ENCODE results near the gene MAGI2.
"Not testable (repeated sequence)": the region's sequence is repeated elsewhere in the genome, so short reads cannot be mapped to it uniquely, and the experiment has no call there.

MAGI2 gene

GRCh38 chr7:78261739-78262138 lies 1191.7 kb downstream of the MAGI2 start:
- no peaks in the 10 kb centered on the region for H3K9me3 Mint-ChIP-seq
- no peaks in the 10 kb centered on the region for H3K36me3 Mint-ChIP-seq (ENCODE audit: low read depth)
- H3K27ac Mint-ChIP-seq, result no peak overlapping the region
- no peaks in the 10 kb centered on the region for H3K4me1 Mint-ChIP-seq
- no peaks in the 10 kb centered on the region for H3K27me3 Mint-ChIP-seq
- no peak for DNase-seq
- H3K4me3 Mint-ChIP-seq, result no peak overlapping the region
- ATAC-seq, result no peak

GRCh38 chr7:78261302-78261701 lies 1192.2 kb downstream of the MAGI2 start:
- H3K4me3 Mint-ChIP-seq, result no peak overlapping the region
- H3K27ac Mint-ChIP-seq, result no peak overlapping the region
- no peaks in the 10 kb centered on the region for H3K36me3 Mint-ChIP-seq (ENCODE audit: low read depth)
- H3K27me3 Mint-ChIP-seq, result no peaks in the 10 kb centered on the region
- ATAC-seq (no peak), DNase-seq (no peak)
- no peaks in the 10 kb centered on the region for H3K4me1 Mint-ChIP-seq
- H3K9me3 Mint-ChIP-seq, result no peaks in the 10 kb centered on the region

- H3K4me3 Mint-ChIP-seq, result no peak overlapping the region
- no peak overlapping the region for H3K27ac Mint-ChIP-seq
- no peaks in the 10 kb centered on the region for H3K27me3 Mint-ChIP-seq
- H3K4me1 Mint-ChIP-seq, result no peaks in the 10 kb centered on the region
- H3K9me3 Mint-ChIP-seq, result no peaks in the 10 kb centered on the region
- H3K36me3 Mint-ChIP-seq (ENCODE audit: low read depth), result no peaks in the 10 kb centered on the region
- DNase-seq, result no peak
- no peak for ATAC-seq
These were observed 1192.6 kb downstream of the MAGI2 start for GRCh38 chr7:78260826-78261225.

GRCh38 chr7:78254726-78255055 lies 1198.8 kb downstream of the MAGI2 start:
- no peak for DNase-seq
- Mint-ChIP-seq H3K27me3 (no peaks in the 10 kb centered on the region), H3K36me3 (ENCODE audit: low read depth) (no peaks in the 10 kb centered on the region)

GRCh38 chr7:78253850-78254725 lies 1199.4 kb downstream of the MAGI2 start:
- Mint-ChIP-seq H3K4me3 (no peak overlapping the region), H3K4me1 (no peaks in the 10 kb centered on the region), H3K36me3 (ENCODE audit: low read depth) (no peaks in the 10 kb centered on the region), H3K27me3 (no peaks in the 10 kb centered on the region), H3K27ac (no peak overlapping the region), H3K9me3 (no peaks in the 10 kb centered on the region)
- DNase-seq (no peak), ATAC-seq (no peak)

More at GRCh38 chr7:78254726-78255055, 1198.8 kb downstream of the MAGI2 start:
- Mint-ChIP-seq H3K4me1 (no peaks in the 10 kb centered on the region), H3K27ac (no peak overlapping the region), H3K4me3 (no peak overlapping the region), H3K9me3 (no peaks in the 10 kb centered on the region)
- ATAC-seq, result no peak

GRCh38 chr7:78248867-78249266 lies 1204.6 kb downstream of the MAGI2 start:
- no peak overlapping the region for H3K27ac Mint-ChIP-seq
- ATAC-seq, result no peak

GRCh38 chr7:78247910-78248689 lies 1205.4 kb downstream of the MAGI2 start:
- no peak overlapping the region for H3K27ac Mint-ChIP-seq
- H3K36me3 Mint-ChIP-seq (ENCODE audit: low read depth), result no peaks in the 10 kb centered on the region
- no peak for DNase-seq
- H3K4me1 Mint-ChIP-seq, result no peaks in the 10 kb centered on the region
- peaks cover 13% of the 10 kb centered on the region for H3K9me3 Mint-ChIP-seq
- no peak for ATAC-seq
- no peaks in the 10 kb centered on the region for H3K27me3 Mint-ChIP-seq
- no peak overlapping the region for H3K4me3 Mint-ChIP-seq

More at GRCh38 chr7:78248867-78249266, 1204.6 kb downstream of the MAGI2 start:
- Mint-ChIP-seq H3K4me1 (no peaks in the 10 kb centered on the region), H3K9me3 (peaks cover 13% of the 10 kb centered on the region), H3K27me3 (no peaks in the 10 kb centered on the region), H3K36me3 (ENCODE audit: low read depth) (no peaks in the 10 kb centered on the region), H3K4me3 (no peak overlapping the region)
- no peak for DNase-seq

- peaks cover 23% of the 10 kb centered on the region for H3K9me3 Mint-ChIP-seq
- H3K27ac Mint-ChIP-seq; ATAC-seq; H3K27me3 Mint-ChIP-seq; H3K4me3 Mint-ChIP-seq; H3K36me3 Mint-ChIP-seq (ENCODE audit: low read depth); H3K4me1 Mint-ChIP-seq; DNase-seq: not testable (repeated sequence)
These were observed 1213.3 kb downstream of the MAGI2 start for GRCh38 chr7:78240179-78240578.

- ATAC-seq, result no peak
- DNase-seq, result no peak
- H3K4me1 Mint-ChIP-seq, result no peaks in the 10 kb centered on the region
- H3K27ac Mint-ChIP-seq, result no peak overlapping the region
- no peaks in the 10 kb centered on the region for H3K36me3 Mint-ChIP-seq (ENCODE audit: low read depth)
- no peak overlapping the region for H3K4me3 Mint-ChIP-seq
- H3K27me3 Mint-ChIP-seq, result no peaks in the 10 kb centered on the region
- peaks cover 20% of the 10 kb centered on the region for H3K9me3 Mint-ChIP-seq
These were observed 1218.8 kb downstream of the MAGI2 start for GRCh38 chr7:78234634-78235033.

GRCh38 chr7:78232806-78233205 lies 1220.7 kb downstream of the MAGI2 start:
- DNase-seq, result no peak
- ATAC-seq, result no peak
- no peak overlapping the region for H3K4me3 Mint-ChIP-seq
- peaks cover 11% of the 10 kb centered on the region for H3K9me3 Mint-ChIP-seq
- no peaks in the 10 kb centered on the region for H3K4me1 Mint-ChIP-seq
- H3K27ac Mint-ChIP-seq, result no peak overlapping the region
- H3K27me3 Mint-ChIP-seq, result no peaks in the 10 kb centered on the region
- H3K36me3 Mint-ChIP-seq (ENCODE audit: low read depth), result no peaks in the 10 kb centered on the region

GRCh38 chr7:78226059-78226719 lies 1227.3 kb downstream of the MAGI2 start:
- ATAC-seq (no peak), DNase-seq (peak; percentile 34)
- Mint-ChIP-seq H3K27me3 (no peaks in the 10 kb centered on the region), H3K9me3 (no peaks in the 10 kb centered on the region), H3K4me3 (no peak overlapping the region), H3K27ac (no peak overlapping the region), H3K4me1 (no peaks in the 10 kb centered on the region), H3K36me3 (ENCODE audit: low read depth) (no peaks in the 10 kb centered on the region)

GRCh38 chr7:78225534-78225933 lies 1227.9 kb downstream of the MAGI2 start:
- H3K27ac Mint-ChIP-seq, result no peak overlapping the region

GRCh38 chr7:78224923-78225322 lies 1228.5 kb downstream of the MAGI2 start:
- Mint-ChIP-seq H3K27ac (no peak overlapping the region), H3K9me3 (no peaks in the 10 kb centered on the region), H3K4me1 (no peaks in the 10 kb centered on the region), H3K4me3 (no peak overlapping the region), H3K27me3 (no peaks in the 10 kb centered on the region), H3K36me3 (ENCODE audit: low read depth) (no peaks in the 10 kb centered on the region)
- ATAC-seq, result no peak
- DNase-seq, result no peak

More at GRCh38 chr7:78225534-78225933, 1227.9 kb downstream of the MAGI2 start:
- no peaks in the 10 kb centered on the region for H3K27me3 Mint-ChIP-seq
- H3K9me3 Mint-ChIP-seq, result no peaks in the 10 kb centered on the region
- no peaks in the 10 kb centered on the region for H3K4me1 Mint-ChIP-seq
- H3K4me3 Mint-ChIP-seq, result no peak overlapping the region
- ATAC-seq (no peak), DNase-seq (no peak)
- H3K36me3 Mint-ChIP-seq (ENCODE audit: low read depth), result no peaks in the 10 kb centered on the region

GRCh38 chr7:78223598-78223997 lies 1229.9 kb downstream of the MAGI2 start:
- no peaks in the 10 kb centered on the region for H3K36me3 Mint-ChIP-seq (ENCODE audit: low read depth)
- no peaks in the 10 kb centered on the region for H3K27me3 Mint-ChIP-seq
- DNase-seq (no peak), ATAC-seq (no peak)
- H3K9me3 Mint-ChIP-seq, result no peaks in the 10 kb centered on the region
- H3K4me1 Mint-ChIP-seq, result no peaks in the 10 kb centered on the region
- no peak overlapping the region for H3K4me3 Mint-ChIP-seq
- no peak overlapping the region for H3K27ac Mint-ChIP-seq

All from activated naive CD8-positive, alpha-beta T cell treated with anti-CD3 and anti-CD28 coated beads, Interleukin-2, amount 50 U/mL, for 24 hours (primary cell).